GM23338 (cell line): ENCODE results near the gene LRRC52. TPM values are rescaled to one million over a fixed set of nuclear protein-coding genes. Genes with fewer than 3 reads are reported as not detected.

Experiments
- ATAC-seq: fragments of 200-7000 bp; cut with Tn5 transposase; 3 replicates; pipeline ENCODE4 v1.9.1; 2020
- DNase-seq: peaks from one replicate; pipeline ENCODE4 v3.0.0-alpha.2; 2015; ENCODE audit warnings: low spot score
- H2AFZ ChIP-seq: fragments of 200-600 bp; sonication (generic); 2 replicates; pipeline ENCODE4 v1.8.0; 2016; ENCODE audit warnings: antibody characterized with exemption, mild to moderate bottlenecking, moderate library complexity
- H3F3A ChIP-seq: fragments of 200-600 bp; sonication (generic); replicated peaks from 2 replicates; pipeline ENCODE4 v1.8.0; 2017; ENCODE audit warnings: antibody characterized with exemption, mixed run types, low read depth
- H3K27ac ChIP-seq: fragments of 200-600 bp; sonication (generic); 2 replicates; pipeline ENCODE4 v1.6.1; 2016; ENCODE audit warnings: low read depth
- H3K27me3 ChIP-seq: fragments of 200-600 bp; sonication (generic); 2 replicates; pipeline ENCODE4 v1.8.0; 2016; ENCODE audit warnings: mild to moderate bottlenecking, mixed run types, moderate library complexity; ENCODE audit not compliant: insufficient read depth
- H3K36me3 ChIP-seq: fragments of 200-600 bp; sonication (generic); 2 replicates; pipeline ENCODE4 v1.8.0; 2016; ENCODE audit warnings: mild to moderate bottlenecking; ENCODE audit not compliant: insufficient read depth
- H3K4me1 ChIP-seq: fragments of 200-600 bp; sonication (generic); 2 replicates; pipeline ENCODE4 v1.8.0; 2016; ENCODE audit warnings: mild to moderate bottlenecking, moderate library complexity; ENCODE audit not compliant: insufficient read depth
- H3K4me2 ChIP-seq: fragments of 200-600 bp; sonication (generic); 2 replicates; pipeline ENCODE4 v1.7.1; 2017; ENCODE audit warnings: mixed run types
- H3K4me3 ChIP-seq: fragments of 200-600 bp; sonication (generic); 2 replicates; pipeline ENCODE4 v1.6.1; 2016; ENCODE audit warnings: mixed run types
- H3K79me2 ChIP-seq: fragments of 200-600 bp; sonication (generic); replicated peaks from 2 replicates; pipeline ENCODE4 v1.8.0; 2017; ENCODE audit warnings: mild to moderate bottlenecking; ENCODE audit not compliant: insufficient read depth
- H3K9me2 ChIP-seq: fragments of 200-600 bp; sonication (generic); 2 replicates; pipeline ENCODE4 v1.8.0; 2017; ENCODE audit not compliant: insufficient read depth
- H4K20me1 ChIP-seq: fragments of 200-600 bp; sonication (generic); replicated peaks from 2 replicates; pipeline ENCODE4 v1.8.0; 2017; ENCODE audit warnings: mild to moderate bottlenecking; ENCODE audit not compliant: insufficient read depth
- H3K27ac Mint-ChIP-seq: 2 replicates; pipeline ENCODE4 v1.8.0; 2020; ENCODE audit warnings: inconsistent platforms, mild to moderate bottlenecking, moderate library complexity, mixed read lengths
- H3K27me3 Mint-ChIP-seq: 3 replicates; pipeline ENCODE4 v1.8.0; 2022; ENCODE audit warnings: low read depth, mild to moderate bottlenecking, moderate library complexity, mixed read lengths, inconsistent platforms; ENCODE audit not compliant: insufficient read depth, poor library complexity
- H3K36me3 Mint-ChIP-seq: 3 replicates; pipeline ENCODE4 v1.8.0; 2021; ENCODE audit warnings: low read depth, mild to moderate bottlenecking, inconsistent platforms, moderate library complexity, mixed read lengths
- H3K4me1 Mint-ChIP-seq: 3 replicates; pipeline ENCODE4 v1.8.0; 2020; ENCODE audit warnings: mild to moderate bottlenecking, inconsistent platforms, mixed read lengths
- H3K4me3 Mint-ChIP-seq: 3 replicates; pipeline ENCODE4 v1.8.0; 2021; ENCODE audit warnings: moderate library complexity, mild to moderate bottlenecking, inconsistent platforms, mixed read lengths
- H3K9me3 Mint-ChIP-seq: 3 replicates; pipeline ENCODE4 v1.8.0; 2020; ENCODE audit warnings: moderate library complexity, mild to moderate bottlenecking, inconsistent platforms, mixed read lengths
- CTCF ChIP-seq, 2 experiments: fragments of 200-600 bp in 1 of 2; sonication (generic) in 1 of 2; conservative IDR thresholded peaks; 2 replicates each; pipeline versions ENCODE4 v1.5.1 to v1.6.1; 2016 to 2017; ENCODE audit warnings: antibody characterized with exemption in 2 of 2, low read depth in 2 of 2, mild to moderate bottlenecking in 2 of 2, moderate library complexity in 1 of 2
- POLR2AphosphoS5 ChIP-seq: IDR thresholded peaks from 2 replicates; pipeline ENCODE4 v1.6.1; 2016; ENCODE audit warnings: antibody characterized with exemption, low read depth
- ZNF462 ChIP-seq: fragments of 250-450 bp; sonication (Bioruptor Pico); IDR thresholded peaks from 2 replicates; pipeline ENCODE4 v1.5.0; 2020; ENCODE audit warnings: mild to moderate bottlenecking, moderate library complexity
- polyA plus RNA-seq: library from polyadenylated mRNA; unstranded; fragments of >200 nt; fragmentation: Nextera tagmentation; extraction: Ambion mirVana; gene quantifications from 2 replicates; pipeline ENCODE4 v1.2.1, GENCODE V29; 2016
- total RNA-seq: library from RNA; depleted of rRNA; stranded (reverse); fragments of >200 nt; shearing (Covaris generic); gene quantifications from 2 replicates; pipeline ENCODE4 v1.2.3, GENCODE V29; 2014

LRRC52 gene
- total and polyA plus RNA-seq, 2 experiments from 2014 or later, result not detected

GRCh38 chr1:165539908-165540307, 3.9 kb upstream of the LRRC52 start (continued):
- no peak for TF ChIP-seq ZNF462 (CRISPR knock-in tag)

DNA sequence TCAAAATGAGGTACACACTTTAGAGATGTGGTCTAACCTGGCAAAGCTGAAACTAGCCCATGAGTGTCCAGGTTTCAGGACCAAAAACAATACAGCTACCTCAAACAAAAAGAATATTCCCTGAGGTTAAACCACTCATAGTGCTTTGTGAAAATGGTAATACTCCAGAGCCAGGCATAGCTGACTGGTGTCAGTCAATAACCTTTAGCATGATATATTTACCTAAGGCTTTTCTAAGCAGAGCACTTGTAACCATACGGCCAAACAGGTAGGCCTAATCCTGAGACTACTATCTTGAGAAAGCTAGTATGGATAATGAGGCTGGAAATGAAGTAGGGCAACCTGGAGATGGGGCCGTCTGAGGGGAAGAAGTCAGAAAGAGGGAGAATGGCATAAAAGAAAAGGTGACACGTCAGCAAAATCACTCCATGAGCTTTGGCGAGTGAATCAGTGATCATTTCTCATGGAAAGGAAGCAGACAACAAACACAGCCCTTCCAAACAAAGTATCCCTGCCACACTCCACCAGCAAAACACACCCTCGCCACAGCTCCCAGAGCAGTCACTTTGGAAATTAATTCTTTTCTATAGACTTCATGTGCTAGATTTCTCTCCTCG, 1.7 kb upstream of the LRRC52 start:
- Histone ChIP-seq H4K20me1 (no peaks in the 10 kb centered on the region), H3K79me2 (no peaks in the 10 kb centered on the region), H3K9me2 (no peaks in the 10 kb centered on the region), H3K36me3 (no peaks in the 10 kb centered on the region), H3K4me1 (peaks cover 18% of the 10 kb centered on the region), H3K27ac (no peak overlapping the region), H2AFZ (peak overlapping the region; percentile 80; the same call in 1 of the 2 replicates), H3F3A (no peaks in the 10 kb centered on the region), H3K27me3 (peaks cover 8% of the 10 kb centered on the region; the same call in 1 of the 2 replicates), H3K4me3 (no peak overlapping the region), H3K4me2 (no peak overlapping the region)
- Mint-ChIP-seq H3K36me3 (no peaks in the 10 kb centered on the region), H3K4me1 (peaks cover 16% of the 10 kb centered on the region; the same call in 2 of the 3 replicates), H3K4me3 (no peak overlapping the region), H3K27ac (peak overlapping the region; percentile 2), H3K27me3 (peaks cover 9% of the 10 kb centered on the region), H3K9me3 (no peaks in the 10 kb centered on the region; the same call in 2 of the 3 replicates)
- no peak for TF ChIP-seq POLR2AphosphoS5
- TF ChIP-seq CTCF (conservative IDR thresholded peaks at IDR 0.05; ENCODE audit: low read depth in 2 of 2), result no peak
- no peak for DNase-seq
- ATAC-seq, result no peak
